Choroid plexus epithelial cell (primary cell): ENCODE results near the gene TES.

Experiments used
- DNase-seq: peaks from one replicate; pipeline ENCODE4 v3.0.0-alpha.2; 2010; ENCODE audit warnings: low read depth
- H3K4me3 ChIP-seq: 2 replicates; pipeline ENCODE4 v1.5.1; 2011; ENCODE audit warnings: low read depth, mild to moderate bottlenecking, control low read depth, low read length, moderate library complexity
- CTCF ChIP-seq: conservative IDR thresholded peaks from 2 replicates; pipeline ENCODE4 v1.5.1; 2011; ENCODE audit warnings: low read depth, mild to moderate bottlenecking, control low read depth, inconsistent platforms, low read length, moderate library complexity

The TES gene

GRCh38 chr7:116166156-116166555 lies 44.2 kb upstream of the TES start:
- no peak for DNase-seq
- no peak overlapping the region for H3K4me3 ChIP-seq
- TF ChIP-seq CTCF = no peak

GRCh38 chr7:116167177-116167576 lies 43.2 kb upstream of the TES start:
- peak; percentile 33 for TF ChIP-seq CTCF
- no peak for DNase-seq
- no peak overlapping the region for H3K4me3 ChIP-seq

GRCh38 chr7:116169060-116169459 lies 41.3 kb upstream of the TES start:
- H3K4me3 ChIP-seq = no peak overlapping the region
- peak; percentile 80 for DNase-seq
- no peak for TF ChIP-seq CTCF

GRCh38 chr7:116170180-116170579 lies 40.2 kb upstream of the TES start:
- no peak overlapping the region for H3K4me3 ChIP-seq
- DNase-seq = no peak
- no peak for TF ChIP-seq CTCF

GRCh38 chr7:116171094-116171493 lies 39.2 kb upstream of the TES start:
- TF ChIP-seq CTCF = no peak

GRCh38 chr7:116172353-116172752 lies 38.0 kb upstream of the TES start:
- no peak for TF ChIP-seq CTCF
- DNase-seq = no peak
- H3K4me3 ChIP-seq = no peak overlapping the region

More at GRCh38 chr7:116171094-116171493, 39.2 kb upstream of the TES start:
- no peak overlapping the region for H3K4me3 ChIP-seq
- DNase-seq = no peak
